ENCODE measurements around the gene STK33.

- no peak for TF ChIP-seq CTCF (IDR thresholded peaks at IDR 0.05)
- no peak for TF ChIP-seq POLR2AphosphoS5 (IDR thresholded peaks at IDR 0.05)
These were observed 212.1 kb downstream of the STK33 start for GRCh38 chr11:8381871-8382396.

Data from prostate gland (tissue), 2 donors.